HG03280 (cell line): ENCODE results near the gene HSF2BP.
"Not testable (repeated sequence)": the region's sequence is repeated elsewhere in the genome, so short reads cannot be mapped to it uniquely, and the experiment has no call there.

Source experiments
- ATAC-seq: cut with Tn5 transposase; IDR thresholded peaks from one replicate; pipeline ENCODE4 v1.9.1; 2021; ENCODE audit warnings: mild to moderate bottlenecking, moderate library complexity; ENCODE audit not compliant: unreplicated experiment

Gene HSF2BP

DNA sequence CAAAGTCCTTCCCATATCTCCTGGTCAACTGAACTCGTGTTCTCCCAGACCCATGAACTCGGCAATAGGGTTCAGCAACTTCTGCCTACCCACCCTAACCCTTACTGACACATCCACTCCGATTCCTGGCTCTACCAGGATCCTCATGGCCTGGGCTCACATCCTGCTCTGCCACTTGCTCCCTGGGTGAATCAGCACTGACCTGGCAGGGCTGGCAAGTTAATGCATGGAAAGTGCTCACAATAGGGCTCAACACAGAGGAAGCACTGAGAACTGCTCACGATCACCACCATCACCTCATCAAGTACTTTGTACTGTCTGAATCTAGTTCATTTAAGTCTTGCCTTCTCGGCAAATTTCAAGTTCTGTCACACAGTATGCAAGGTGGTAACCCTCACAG lies 96.8 kb downstream of the HSF2BP start:
- ATAC-seq, result not testable (repeated sequence)

DNA sequence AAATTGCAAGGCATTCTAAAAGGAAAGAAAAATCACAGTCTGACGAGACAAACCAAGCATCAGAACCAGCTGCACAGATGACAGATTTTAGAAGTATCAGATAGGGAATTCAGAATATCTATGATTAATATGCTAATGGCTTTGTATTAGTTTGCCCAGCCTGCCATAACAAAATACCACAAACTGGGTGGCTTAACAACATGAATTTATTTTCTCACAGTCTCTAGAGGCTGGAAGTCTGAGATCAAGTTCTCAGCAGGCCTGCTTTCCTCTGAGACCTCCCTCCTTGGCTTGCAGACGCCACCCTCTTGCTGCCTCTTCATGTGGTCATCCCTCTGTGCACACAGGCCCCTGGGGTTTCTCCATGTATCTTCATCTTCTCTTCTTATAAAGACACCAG lies 118.7 kb downstream of the HSF2BP start:
- ATAC-seq, result not testable (repeated sequence)

DNA sequence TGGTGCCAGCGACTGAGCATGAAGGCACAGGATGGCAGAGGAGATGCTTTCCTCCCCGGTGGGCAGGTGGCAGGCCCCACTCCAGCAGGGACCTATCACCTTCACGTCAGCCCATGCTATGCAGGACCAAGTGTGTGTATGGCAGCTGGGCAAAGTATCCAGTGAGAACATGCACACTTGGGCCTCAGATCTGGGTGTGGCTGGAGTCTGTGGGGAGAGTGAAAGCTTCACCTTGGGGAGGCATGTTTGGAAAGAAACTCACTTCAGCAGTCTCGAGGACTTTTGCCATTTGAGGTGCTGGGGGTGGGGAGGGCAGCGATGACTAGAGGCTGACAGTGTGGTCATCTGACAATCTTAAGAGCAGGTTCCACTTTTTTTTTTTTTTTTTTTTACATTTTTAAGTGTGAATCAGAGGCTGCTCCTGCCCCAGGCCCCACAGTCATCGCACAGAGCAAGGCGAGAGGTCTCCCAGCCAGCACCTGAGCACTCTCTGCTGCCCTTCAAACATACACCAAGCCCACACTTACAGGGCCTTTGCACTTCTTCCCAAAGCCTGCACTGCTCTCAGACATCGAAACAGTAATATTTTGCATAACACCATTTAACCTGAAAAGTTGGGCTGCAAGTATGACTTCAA lies 136.7 kb downstream of the HSF2BP start:
- not testable (repeated sequence) for ATAC-seq

DNA sequence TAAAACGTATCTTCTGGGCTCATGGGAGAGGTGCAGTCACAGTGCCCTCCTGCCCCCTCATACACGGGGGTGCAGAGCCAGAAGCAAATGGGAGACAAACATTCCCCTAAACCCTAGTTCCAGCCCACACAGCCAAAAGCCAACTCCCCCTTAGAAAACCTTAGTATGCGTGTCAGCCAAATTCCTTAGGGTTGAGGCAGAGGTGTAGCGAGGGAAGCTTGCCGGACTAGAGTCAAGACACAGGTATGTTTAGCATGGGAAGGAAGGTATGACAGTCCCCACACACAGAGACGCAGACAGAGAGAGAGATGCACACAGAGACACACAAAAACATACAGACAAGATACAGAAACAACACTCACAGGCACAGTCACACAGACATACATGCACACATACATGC lies 141.6 kb downstream of the HSF2BP start:
- ATAC-seq, result not testable (repeated sequence)

- ATAC-seq, result not testable (repeated sequence)
Measured at GRCh38 chr21:43516860-43517627, 142.2 kb downstream of the HSF2BP start.

DNA sequence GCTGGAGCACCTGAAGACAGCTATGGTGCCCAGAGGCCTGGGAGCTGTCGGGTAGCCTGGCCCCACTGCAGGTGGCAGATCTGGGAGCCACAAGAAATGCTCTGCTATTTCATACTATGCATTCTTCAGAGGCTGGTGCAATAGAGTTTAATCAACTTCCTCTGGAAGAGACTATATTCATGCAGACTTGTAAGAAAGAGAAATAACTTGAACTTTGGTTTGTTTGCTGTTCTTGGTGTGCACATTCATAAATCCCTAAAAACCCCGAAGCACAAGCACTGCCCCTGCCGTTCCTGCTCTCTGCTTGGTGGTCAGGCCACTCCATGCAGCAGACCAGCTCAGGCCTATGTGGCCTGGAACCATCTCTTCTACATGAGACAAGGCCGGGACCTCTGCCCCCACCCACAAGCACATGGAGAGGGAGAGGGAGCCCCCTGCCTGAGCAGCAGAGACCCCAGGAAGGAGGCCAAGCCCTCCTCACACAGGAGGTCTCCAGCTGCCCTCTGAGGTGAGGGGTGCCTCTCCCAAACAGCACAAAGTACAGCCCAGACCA lies 142.9 kb downstream of the HSF2BP start:
- not testable (repeated sequence) for ATAC-seq

- not testable (repeated sequence) for ATAC-seq
Measured at GRCh38 chr21:43514834-43515233, 144.5 kb downstream of the HSF2BP start.

- ATAC-seq, result not testable (repeated sequence)
Measured at GRCh38 chr21:43513023-43513422, 146.3 kb downstream of the HSF2BP start.

- not testable (repeated sequence) for ATAC-seq
Measured at GRCh38 chr21:43511209-43511608, 148.1 kb downstream of the HSF2BP start.

DNA sequence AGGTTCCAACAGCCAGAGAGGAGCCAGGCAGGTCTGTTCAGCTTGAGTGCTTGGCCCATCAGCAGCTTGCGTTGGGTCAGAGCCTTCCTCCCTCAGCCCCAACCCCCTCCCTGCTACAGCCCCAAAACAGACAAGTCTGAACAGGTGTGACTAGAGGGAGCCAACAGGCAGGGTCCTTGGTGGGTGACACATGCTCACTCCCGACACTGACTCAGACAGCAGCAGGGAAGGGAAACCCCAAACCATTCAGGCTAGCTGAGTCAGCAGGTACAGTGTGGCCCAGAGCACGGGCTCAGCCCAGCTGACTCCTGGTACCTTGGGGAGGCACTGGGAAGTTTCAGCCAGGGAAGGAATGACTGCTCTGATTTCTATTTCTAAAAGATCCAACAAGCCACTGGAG lies 148.6 kb downstream of the HSF2BP start:
- ATAC-seq, result not testable (repeated sequence)

GRCh38 chr21:43503892-43504291 lies 155.4 kb downstream of the HSF2BP start:
- ATAC-seq, result not testable (repeated sequence)

GRCh38 chr21:43503075-43503750 lies 156.1 kb downstream of the HSF2BP start:
- not testable (repeated sequence) for ATAC-seq

DNA sequence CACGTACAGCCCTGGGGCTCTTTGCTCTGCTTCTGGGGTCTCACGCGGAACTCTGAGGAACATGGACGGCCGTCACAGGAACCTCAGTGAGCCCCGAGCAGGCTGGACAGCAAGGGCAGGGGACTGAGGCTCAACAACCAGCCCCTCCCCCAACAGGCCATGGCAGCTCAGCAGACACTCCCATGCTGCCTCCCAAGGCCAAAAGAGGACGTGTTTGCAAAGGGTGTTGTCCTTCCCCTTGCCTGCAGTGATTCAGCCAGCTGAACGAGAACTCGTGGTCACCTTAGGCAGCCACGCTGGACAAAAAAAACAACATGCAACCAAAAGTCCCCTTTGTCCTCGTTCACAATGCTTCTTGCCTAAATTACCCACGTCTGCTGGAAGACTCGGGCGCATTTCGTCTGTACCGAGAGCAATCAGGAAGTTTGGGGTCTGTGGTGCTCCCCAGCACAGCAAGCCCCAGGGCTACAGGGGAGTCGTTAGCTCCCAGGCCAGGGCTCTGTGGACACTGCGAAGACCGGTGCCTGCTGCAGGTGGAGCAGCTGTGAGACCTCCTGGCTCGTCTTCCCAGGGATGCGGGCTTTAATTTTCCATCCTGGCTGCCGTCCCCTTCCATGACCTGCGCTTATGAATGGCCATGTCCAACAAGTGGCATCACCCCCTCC lies 156.7 kb downstream of the HSF2BP start:
- not testable (repeated sequence) for ATAC-seq

DNA sequence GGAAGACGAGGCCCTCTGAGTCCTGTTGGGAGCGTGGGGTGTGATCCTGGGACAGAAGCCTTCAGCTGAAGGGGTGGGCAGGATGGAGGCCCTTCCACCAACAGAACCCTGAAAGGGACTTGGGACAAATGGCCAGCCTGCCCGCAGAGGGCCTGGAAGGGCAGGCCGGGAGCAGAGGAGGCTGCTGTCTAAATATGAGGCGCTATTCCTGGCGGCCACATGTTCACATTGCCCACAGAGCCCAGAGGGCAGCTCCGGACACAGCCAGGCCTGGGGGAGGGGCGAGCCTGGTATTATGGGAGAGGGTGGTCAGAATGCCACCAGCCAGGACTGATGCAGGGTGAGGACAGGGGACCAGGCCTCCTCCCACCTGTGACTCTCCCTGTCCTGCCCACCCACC lies 160.4 kb downstream of the HSF2BP start:
- not testable (repeated sequence) for ATAC-seq

DNA sequence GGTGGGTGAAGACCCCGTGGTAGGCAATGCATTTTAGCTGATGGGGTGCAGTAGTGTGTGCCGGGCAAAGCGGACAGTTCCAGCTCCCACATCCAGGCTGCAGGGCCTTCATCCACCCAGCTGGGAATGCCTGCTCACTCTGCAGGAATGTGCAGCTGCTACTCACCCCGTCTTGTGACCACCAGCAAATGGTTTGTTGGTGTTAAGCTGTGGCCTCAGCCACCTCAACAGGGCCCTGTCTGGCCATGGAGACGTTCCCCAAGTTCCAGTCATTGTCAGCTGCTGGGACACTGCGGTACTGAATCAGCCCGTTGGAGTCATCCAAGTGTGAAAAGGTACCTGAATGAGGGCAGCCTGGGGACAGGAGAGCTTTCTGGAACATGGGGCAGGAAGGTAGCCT lies 161.2 kb downstream of the HSF2BP start:
- ATAC-seq, result not testable (repeated sequence)

- not testable (repeated sequence) for ATAC-seq
Measured at GRCh38 chr21:43494279-43495012, 164.8 kb downstream of the HSF2BP start.

DNA sequence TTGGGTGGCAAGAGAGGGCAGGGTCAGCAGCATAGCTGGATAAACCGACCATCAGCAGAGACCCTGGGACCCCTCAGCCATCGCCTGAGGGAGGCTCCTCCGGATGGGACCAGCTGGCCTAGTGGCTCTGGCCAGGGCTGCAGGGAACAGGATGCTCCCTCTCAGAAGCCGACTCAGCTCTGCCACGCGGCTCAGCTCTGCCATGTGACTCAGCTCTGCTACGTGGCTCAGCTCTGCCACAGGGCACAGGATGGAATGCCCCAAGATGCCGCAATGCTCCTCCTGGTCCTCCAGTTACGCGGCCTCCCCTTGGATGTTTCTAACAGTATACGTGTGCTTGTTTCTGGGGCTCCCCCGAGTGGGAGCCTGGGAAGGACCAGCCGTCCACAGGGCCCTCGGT lies 165.8 kb downstream of the HSF2BP start:
- not testable (repeated sequence) for ATAC-seq

GRCh38 chr21:43488235-43488634 lies 171.1 kb downstream of the HSF2BP start:
- not testable (repeated sequence) for ATAC-seq

DNA sequence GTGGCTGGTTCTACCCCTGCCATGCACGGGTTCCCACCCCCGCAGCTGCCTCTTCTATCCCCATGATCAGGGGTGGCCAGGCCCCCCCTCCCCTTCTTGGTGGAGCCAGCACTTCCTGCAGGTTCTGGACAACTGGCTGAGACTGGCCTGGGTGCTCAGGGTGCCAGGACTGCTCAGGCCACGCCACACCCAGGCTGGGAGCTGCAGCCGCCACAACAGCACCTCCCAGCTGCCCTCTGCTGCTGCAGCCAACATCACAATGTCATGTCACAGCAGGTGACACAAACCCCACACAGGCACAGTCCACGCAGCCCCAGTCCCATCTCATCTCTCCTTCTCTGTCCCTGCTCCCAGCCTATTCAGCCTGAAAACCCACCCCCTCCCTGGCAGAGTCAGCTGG lies 173.2 kb downstream of the HSF2BP start:
- ATAC-seq, result not testable (repeated sequence)

- not testable (repeated sequence) for ATAC-seq
Measured at GRCh38 chr21:43485016-43485415, 174.3 kb downstream of the HSF2BP start.
